ENCODE results near the gene GPR173.

The GPR173 gene

GRCh38 chrX:53071604-53072417 lies 23.2 kb downstream of the GPR173 start:
- peak; percentile 52 for DNase-seq

GRCh38 chrX:53072418-53073114 lies 24.0 kb downstream of the GPR173 start:
- DNase-seq: no peak

GRCh38 chrX:53073115-53073586 lies 24.6 kb downstream of the GPR173 start:
- DNase-seq: no peak

GRCh38 chrX:53075011-53075410 lies 26.4 kb downstream of the GPR173 start:
- DNase-seq: no peak

GRCh38 chrX:53076671-53077070 lies 28.1 kb downstream of the GPR173 start:
- DNase-seq: no peak

GRCh38 chrX:53077207-53078197 lies 28.9 kb downstream of the GPR173 start:
- no peak for DNase-seq

GRCh38 chrX:53078943-53079342 lies 30.4 kb downstream of the GPR173 start:
- no peak for DNase-seq

GRCh38 chrX:53080628-53081580 lies 32.3 kb downstream of the GPR173 start:
- peak; percentile 17 for DNase-seq

- peak; percentile 97 for DNase-seq
Measured at GRCh38 chrX:53081925-53082772, 33.6 kb downstream of the GPR173 start, which contains the start of gene TSPYL2. Gene TSPYL2, plus strand, starts transcription at chrX:53082367. Its CDS starts 132 bp downstream, at chrX:53082499.

- DNase-seq: no peak
Measured at GRCh38 chrX:53082773-53083616, 34.4 kb downstream of the GPR173 start.

- peak; percentile 11 for DNase-seq
Measured at GRCh38 chrX:53084043-53084570, 35.5 kb downstream of the GPR173 start.

GRCh38 chrX:53084863-53085262 lies 36.3 kb downstream of the GPR173 start:
- no peak for DNase-seq

- DNase-seq: no peak
Measured at GRCh38 chrX:53085661-53086229, 37.2 kb downstream of the GPR173 start.

- DNase-seq: no peak
Measured at GRCh38 chrX:53086464-53086863, 37.9 kb downstream of the GPR173 start.

GRCh38 chrX:53087388-53087831 lies 38.8 kb downstream of the GPR173 start:
- DNase-seq: no peak

GRCh38 chrX:53088136-53088974 lies 39.8 kb downstream of the GPR173 start:
- DNase-seq: peak; percentile 65

GRCh38 chrX:53089224-53089842 lies 40.7 kb downstream of the GPR173 start:
- DNase-seq: peak; percentile 61
